GM23338 (cell line): ENCODE measurements around the gene PCDHA3. TPM values are rescaled to one million over a fixed set of nuclear protein-coding genes. Genes with fewer than 3 reads are reported as not detected.
"Not testable (repeated sequence)": the region's sequence is repeated elsewhere in the genome, so short reads cannot be mapped to it uniquely, and the experiment has no call there.

Source experiments
- ATAC-seq: fragments of 200-7000 bp; cut with Tn5 transposase; 3 replicates; pipeline ENCODE4 v1.9.1; 2020
- DNase-seq: peaks from one replicate; pipeline ENCODE4 v3.0.0-alpha.2; 2015; ENCODE audit warnings: low spot score
- H2AFZ ChIP-seq: fragments of 200-600 bp; sonication (generic); 2 replicates; pipeline ENCODE4 v1.8.0; 2016; ENCODE audit warnings: antibody characterized with exemption, mild to moderate bottlenecking, moderate library complexity
- H3F3A ChIP-seq: fragments of 200-600 bp; sonication (generic); replicated peaks from 2 replicates; pipeline ENCODE4 v1.8.0; 2017; ENCODE audit warnings: antibody characterized with exemption, mixed run types, low read depth
- H3K27ac ChIP-seq: fragments of 200-600 bp; sonication (generic); 2 replicates; pipeline ENCODE4 v1.6.1; 2016; ENCODE audit warnings: low read depth
- H3K27me3 ChIP-seq: fragments of 200-600 bp; sonication (generic); 2 replicates; pipeline ENCODE4 v1.8.0; 2016; ENCODE audit warnings: mild to moderate bottlenecking, mixed run types, moderate library complexity; ENCODE audit not compliant: insufficient read depth
- H3K36me3 ChIP-seq: fragments of 200-600 bp; sonication (generic); 2 replicates; pipeline ENCODE4 v1.8.0; 2016; ENCODE audit warnings: mild to moderate bottlenecking; ENCODE audit not compliant: insufficient read depth
- H3K4me1 ChIP-seq: fragments of 200-600 bp; sonication (generic); 2 replicates; pipeline ENCODE4 v1.8.0; 2016; ENCODE audit warnings: mild to moderate bottlenecking, moderate library complexity; ENCODE audit not compliant: insufficient read depth
- H3K4me2 ChIP-seq: fragments of 200-600 bp; sonication (generic); 2 replicates; pipeline ENCODE4 v1.7.1; 2017; ENCODE audit warnings: mixed run types
- H3K4me3 ChIP-seq: fragments of 200-600 bp; sonication (generic); 2 replicates; pipeline ENCODE4 v1.6.1; 2016; ENCODE audit warnings: mixed run types
- H3K79me2 ChIP-seq: fragments of 200-600 bp; sonication (generic); replicated peaks from 2 replicates; pipeline ENCODE4 v1.8.0; 2017; ENCODE audit warnings: mild to moderate bottlenecking; ENCODE audit not compliant: insufficient read depth
- H3K9me2 ChIP-seq: fragments of 200-600 bp; sonication (generic); 2 replicates; pipeline ENCODE4 v1.8.0; 2017; ENCODE audit not compliant: insufficient read depth
- H4K20me1 ChIP-seq: fragments of 200-600 bp; sonication (generic); replicated peaks from 2 replicates; pipeline ENCODE4 v1.8.0; 2017; ENCODE audit warnings: mild to moderate bottlenecking; ENCODE audit not compliant: insufficient read depth
- H3K27ac Mint-ChIP-seq: 2 replicates; pipeline ENCODE4 v1.8.0; 2020; ENCODE audit warnings: inconsistent platforms, mild to moderate bottlenecking, moderate library complexity, mixed read lengths
- H3K27me3 Mint-ChIP-seq: 3 replicates; pipeline ENCODE4 v1.8.0; 2022; ENCODE audit warnings: low read depth, mild to moderate bottlenecking, moderate library complexity, mixed read lengths, inconsistent platforms; ENCODE audit not compliant: insufficient read depth, poor library complexity
- H3K36me3 Mint-ChIP-seq: 3 replicates; pipeline ENCODE4 v1.8.0; 2021; ENCODE audit warnings: low read depth, mild to moderate bottlenecking, inconsistent platforms, moderate library complexity, mixed read lengths
- H3K4me1 Mint-ChIP-seq: 3 replicates; pipeline ENCODE4 v1.8.0; 2020; ENCODE audit warnings: mild to moderate bottlenecking, inconsistent platforms, mixed read lengths
- H3K4me3 Mint-ChIP-seq: 3 replicates; pipeline ENCODE4 v1.8.0; 2021; ENCODE audit warnings: moderate library complexity, mild to moderate bottlenecking, inconsistent platforms, mixed read lengths
- H3K9me3 Mint-ChIP-seq: 3 replicates; pipeline ENCODE4 v1.8.0; 2020; ENCODE audit warnings: moderate library complexity, mild to moderate bottlenecking, inconsistent platforms, mixed read lengths
- EZH2 ChIP-seq: fragments of 200-600 bp; sonication (generic); IDR thresholded peaks from one replicate; pipeline ENCODE4 v1.8.0; 2017; ENCODE audit warnings: antibody characterized with exemption, mild to moderate bottlenecking, low read depth; ENCODE audit not compliant: unreplicated experiment
- EZH2phosphoT487 ChIP-seq: fragments of 200-600 bp; sonication (generic); IDR thresholded peaks from one replicate; pipeline ENCODE4 v1.8.1; 2018; ENCODE audit warnings: antibody characterized with exemption; ENCODE audit not compliant: unreplicated experiment
- NANOG ChIP-seq: IDR thresholded peaks from 2 replicates; pipeline ENCODE4 v1.6.1; 2016; ENCODE audit warnings: antibody characterized with exemption, borderline replicate concordance
- POLR2AphosphoS5 ChIP-seq: IDR thresholded peaks from 2 replicates; pipeline ENCODE4 v1.6.1; 2016; ENCODE audit warnings: antibody characterized with exemption, low read depth
- ZNF114 ChIP-seq: fragments of 250-450 bp; sonication (Bioruptor Pico); IDR thresholded peaks from 2 replicates; pipeline ENCODE4 v1.5.0; 2020; ENCODE audit warnings: mild to moderate bottlenecking, moderate library complexity
- polyA plus RNA-seq: library from polyadenylated mRNA; unstranded; fragments of >200 nt; fragmentation: Nextera tagmentation; extraction: Ambion mirVana; gene quantifications from 2 replicates; pipeline ENCODE4 v1.2.1, GENCODE V29; 2016
- total RNA-seq: library from RNA; depleted of rRNA; stranded (reverse); fragments of >200 nt; shearing (Covaris generic); gene quantifications from 2 replicates; pipeline ENCODE4 v1.2.3, GENCODE V29; 2014
- TF ChIP-seq, protein P1 (sequence below): fragments of 250-450 bp; sonication (Bioruptor Pico); IDR thresholded peaks from 2 replicates; pipeline ENCODE4 v1.5.0; 2020; ENCODE audit warnings: mild to moderate bottlenecking, moderate library complexity
- TF ChIP-seq, protein P2 (sequence below): IDR thresholded peaks from one replicate; pipeline ENCODE4 v1.6.1; 2018; ENCODE audit warnings: antibody characterized with exemption; ENCODE audit not compliant: unreplicated experiment
- TF ChIP-seq, protein P3 (sequence below): IDR thresholded peaks from 2 replicates; pipeline ENCODE4 v1.6.1; 2016; ENCODE audit warnings: antibody characterized with exemption

The PCDHA3 gene
- total and polyA plus RNA-seq, 2 experiments from 2014 or later: 0.87 to 4.0 TPM

DNA sequence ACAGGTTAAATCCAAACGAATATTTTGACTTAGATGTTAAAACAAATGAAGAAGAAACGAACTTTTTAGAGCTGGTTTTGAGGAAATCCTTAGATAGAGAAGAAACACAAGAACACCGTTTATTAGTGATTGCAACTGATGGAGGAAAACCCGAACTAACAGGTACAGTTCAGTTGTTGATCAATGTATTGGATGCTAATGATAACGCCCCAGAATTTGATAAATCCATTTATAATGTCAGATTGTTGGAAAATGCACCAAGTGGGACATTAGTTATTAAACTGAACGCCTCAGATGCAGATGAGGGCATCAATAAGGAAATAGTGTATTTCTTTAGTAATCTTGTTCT is 21.4 kb downstream of the PCDHA3 start (continued):
- TF ChIP-seq, protein P1, sequence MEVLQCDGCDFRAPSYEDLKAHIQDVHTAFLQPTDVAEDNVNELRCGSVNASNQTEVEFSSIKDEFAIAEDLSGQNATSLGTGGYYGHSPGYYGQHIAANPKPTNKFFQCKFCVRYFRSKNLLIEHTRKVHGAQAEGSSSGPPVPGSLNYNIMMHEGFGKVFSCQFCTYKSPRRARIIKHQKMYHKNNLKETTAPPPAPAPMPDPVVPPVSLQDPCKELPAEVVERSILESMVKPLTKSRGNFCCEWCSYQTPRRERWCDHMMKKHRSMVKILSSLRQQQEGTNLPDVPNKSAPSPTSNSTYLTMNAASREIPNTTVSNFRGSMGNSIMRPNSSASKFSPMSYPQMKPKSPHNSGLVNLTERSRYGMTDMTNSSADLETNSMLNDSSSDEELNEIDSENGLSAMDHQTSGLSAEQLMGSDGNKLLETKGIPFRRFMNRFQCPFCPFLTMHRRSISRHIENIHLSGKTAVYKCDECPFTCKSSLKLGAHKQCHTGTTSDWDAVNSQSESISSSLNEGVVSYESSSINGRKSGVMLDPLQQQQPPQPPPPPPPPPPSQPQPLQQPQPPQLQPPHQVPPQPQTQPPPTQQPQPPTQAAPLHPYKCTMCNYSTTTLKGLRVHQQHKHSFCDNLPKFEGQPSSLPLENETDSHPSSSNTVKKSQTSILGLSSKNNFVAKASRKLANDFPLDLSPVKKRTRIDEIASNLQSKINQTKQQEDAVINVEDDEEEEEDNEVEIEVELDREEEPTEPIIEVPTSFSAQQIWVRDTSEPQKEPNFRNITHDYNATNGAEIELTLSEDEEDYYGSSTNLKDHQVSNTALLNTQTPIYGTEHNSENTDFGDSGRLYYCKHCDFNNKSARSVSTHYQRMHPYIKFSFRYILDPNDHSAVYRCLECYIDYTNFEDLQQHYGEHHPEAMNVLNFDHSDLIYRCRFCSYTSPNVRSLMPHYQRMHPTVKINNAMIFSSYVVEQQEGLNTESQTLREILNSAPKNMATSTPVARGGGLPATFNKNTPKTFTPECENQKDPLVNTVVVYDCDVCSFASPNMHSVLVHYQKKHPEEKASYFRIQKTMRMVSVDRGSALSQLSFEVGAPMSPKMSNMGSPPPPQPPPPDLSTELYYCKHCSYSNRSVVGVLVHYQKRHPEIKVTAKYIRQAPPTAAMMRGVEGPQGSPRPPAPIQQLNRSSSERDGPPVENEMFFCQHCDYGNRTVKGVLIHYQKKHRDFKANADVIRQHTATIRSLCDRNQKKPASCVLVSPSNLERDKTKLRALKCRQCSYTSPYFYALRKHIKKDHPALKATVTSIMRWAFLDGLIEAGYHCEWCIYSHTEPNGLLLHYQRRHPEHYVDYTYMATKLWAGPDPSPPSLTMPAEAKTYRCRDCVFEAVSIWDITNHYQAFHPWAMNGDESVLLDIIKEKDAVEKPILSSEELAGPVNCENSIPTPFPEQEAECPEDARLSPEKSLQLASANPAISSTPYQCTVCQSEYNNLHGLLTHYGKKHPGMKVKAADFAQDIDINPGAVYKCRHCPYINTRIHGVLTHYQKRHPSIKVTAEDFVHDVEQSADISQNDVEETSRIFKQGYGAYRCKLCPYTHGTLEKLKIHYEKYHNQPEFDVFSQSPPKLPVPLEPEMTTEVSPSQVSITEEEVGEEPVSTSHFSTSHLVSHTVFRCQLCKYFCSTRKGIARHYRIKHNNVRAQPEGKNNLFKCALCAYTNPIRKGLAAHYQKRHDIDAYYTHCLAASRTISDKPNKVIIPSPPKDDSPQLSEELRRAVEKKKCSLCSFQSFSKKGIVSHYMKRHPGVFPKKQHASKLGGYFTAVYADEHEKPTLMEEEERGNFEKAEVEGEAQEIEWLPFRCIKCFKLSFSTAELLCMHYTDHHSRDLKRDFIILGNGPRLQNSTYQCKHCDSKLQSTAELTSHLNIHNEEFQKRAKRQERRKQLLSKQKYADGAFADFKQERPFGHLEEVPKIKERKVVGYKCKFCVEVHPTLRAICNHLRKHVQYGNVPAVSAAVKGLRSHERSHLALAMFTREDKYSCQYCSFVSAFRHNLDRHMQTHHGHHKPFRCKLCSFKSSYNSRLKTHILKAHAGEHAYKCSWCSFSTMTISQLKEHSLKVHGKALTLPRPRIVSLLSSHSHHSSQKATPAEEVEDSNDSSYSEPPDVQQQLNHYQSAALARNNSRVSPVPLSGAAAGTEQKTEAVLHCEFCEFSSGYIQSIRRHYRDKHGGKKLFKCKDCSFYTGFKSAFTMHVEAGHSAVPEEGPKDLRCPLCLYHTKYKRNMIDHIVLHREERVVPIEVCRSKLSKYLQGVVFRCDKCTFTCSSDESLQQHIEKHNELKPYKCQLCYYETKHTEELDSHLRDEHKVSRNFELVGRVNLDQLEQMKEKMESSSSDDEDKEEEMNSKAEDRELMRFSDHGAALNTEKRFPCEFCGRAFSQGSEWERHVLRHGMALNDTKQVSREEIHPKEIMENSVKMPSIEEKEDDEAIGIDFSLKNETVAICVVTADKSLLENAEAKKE (CRISPR knock-in tag): no peak

DNA sequence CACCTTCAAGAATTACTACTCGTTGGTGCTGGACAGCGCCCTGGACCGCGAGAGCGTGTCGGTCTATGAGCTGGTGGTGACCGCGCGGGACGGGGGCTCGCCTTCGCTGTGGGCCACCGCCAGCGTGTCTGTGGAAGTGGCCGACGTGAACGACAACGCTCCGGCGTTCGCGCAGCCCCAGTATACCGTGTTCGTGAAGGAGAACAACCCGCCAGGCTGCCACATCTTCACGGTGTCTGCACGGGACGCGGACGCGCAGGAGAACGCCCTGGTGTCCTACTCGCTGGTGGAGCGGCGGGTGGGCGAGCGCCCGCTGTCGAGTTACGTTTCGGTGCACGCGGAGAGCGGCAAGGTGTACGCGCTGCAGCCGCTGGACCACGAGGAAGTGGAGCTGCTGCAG is 22.1 kb downstream of the PCDHA3 start:
- not testable (repeated sequence) for ATAC-seq, H3F3A ChIP-seq, DNase-seq, H3K9me2 ChIP-seq, H3K27ac Mint-ChIP-seq, H3K27me3 ChIP-seq, H3K27me3 Mint-ChIP-seq, H3K4me1 Mint-ChIP-seq, H3K9me3 Mint-ChIP-seq, H3K4me3 Mint-ChIP-seq, H3K4me1 ChIP-seq, H3K4me3 ChIP-seq, H3K4me2 ChIP-seq, H3K27ac ChIP-seq, H3K36me3 ChIP-seq, H4K20me1 ChIP-seq, H3K79me2 ChIP-seq, H2AFZ ChIP-seq
- H3K36me3 Mint-ChIP-seq: peaks cover 11% of the 10 kb centered on the region

DNA sequence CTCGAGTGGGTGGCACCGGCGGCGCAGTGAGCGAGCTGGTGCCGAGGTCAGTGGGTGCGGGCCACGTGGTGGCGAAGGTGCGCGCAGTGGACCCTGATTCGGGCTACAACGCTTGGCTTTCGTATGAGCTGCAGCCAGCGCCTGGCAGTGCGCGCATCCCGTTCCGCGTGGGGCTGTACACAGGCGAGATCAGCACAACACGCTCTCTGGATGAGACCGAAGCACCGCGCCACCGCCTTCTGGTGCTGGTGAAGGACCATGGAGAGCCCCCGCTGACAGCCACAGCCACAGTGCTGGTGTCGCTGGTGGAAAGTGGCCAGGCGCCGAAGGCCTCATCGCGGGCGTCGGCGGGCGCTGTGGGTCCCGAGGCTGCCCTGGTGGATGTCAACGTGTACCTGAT is 22.6 kb downstream of the PCDHA3 start:
- no peaks in the 10 kb centered on the region; the same call in 2 of the 3 replicates for H3K4me1 Mint-ChIP-seq
- ATAC-seq (no peak), DNase-seq (no peak)
- no peaks in the 10 kb centered on the region for H3K9me2 ChIP-seq
- H3K27ac ChIP-seq: no peak overlapping the region
- no peaks in the 10 kb centered on the region for H3F3A ChIP-seq
- no peak overlapping the region for H3K4me3 Mint-ChIP-seq
- H3K27me3 ChIP-seq: no peaks in the 10 kb centered on the region
- H3K4me1 ChIP-seq: no peaks in the 10 kb centered on the region
- no peak overlapping the region for H3K4me3 ChIP-seq
- no peaks in the 10 kb centered on the region for H3K36me3 ChIP-seq
- H3K4me2 ChIP-seq: no peak overlapping the region
- H3K79me2 ChIP-seq: no peaks in the 10 kb centered on the region
- no peaks in the 10 kb centered on the region for H4K20me1 ChIP-seq
- peaks cover 5% of the 10 kb centered on the region for H3K9me3 Mint-ChIP-seq
- peaks cover 14% of the 10 kb centered on the region for H3K36me3 Mint-ChIP-seq
- no peaks in the 10 kb centered on the region for H3K27me3 Mint-ChIP-seq
- H2AFZ ChIP-seq: no peak overlapping the region
- no peak overlapping the region for H3K27ac Mint-ChIP-seq
- no peak for TF ChIP-seq EZH2
- TF ChIP-seq EZH2phosphoT487: no peak
- TF ChIP-seq, protein P2, sequence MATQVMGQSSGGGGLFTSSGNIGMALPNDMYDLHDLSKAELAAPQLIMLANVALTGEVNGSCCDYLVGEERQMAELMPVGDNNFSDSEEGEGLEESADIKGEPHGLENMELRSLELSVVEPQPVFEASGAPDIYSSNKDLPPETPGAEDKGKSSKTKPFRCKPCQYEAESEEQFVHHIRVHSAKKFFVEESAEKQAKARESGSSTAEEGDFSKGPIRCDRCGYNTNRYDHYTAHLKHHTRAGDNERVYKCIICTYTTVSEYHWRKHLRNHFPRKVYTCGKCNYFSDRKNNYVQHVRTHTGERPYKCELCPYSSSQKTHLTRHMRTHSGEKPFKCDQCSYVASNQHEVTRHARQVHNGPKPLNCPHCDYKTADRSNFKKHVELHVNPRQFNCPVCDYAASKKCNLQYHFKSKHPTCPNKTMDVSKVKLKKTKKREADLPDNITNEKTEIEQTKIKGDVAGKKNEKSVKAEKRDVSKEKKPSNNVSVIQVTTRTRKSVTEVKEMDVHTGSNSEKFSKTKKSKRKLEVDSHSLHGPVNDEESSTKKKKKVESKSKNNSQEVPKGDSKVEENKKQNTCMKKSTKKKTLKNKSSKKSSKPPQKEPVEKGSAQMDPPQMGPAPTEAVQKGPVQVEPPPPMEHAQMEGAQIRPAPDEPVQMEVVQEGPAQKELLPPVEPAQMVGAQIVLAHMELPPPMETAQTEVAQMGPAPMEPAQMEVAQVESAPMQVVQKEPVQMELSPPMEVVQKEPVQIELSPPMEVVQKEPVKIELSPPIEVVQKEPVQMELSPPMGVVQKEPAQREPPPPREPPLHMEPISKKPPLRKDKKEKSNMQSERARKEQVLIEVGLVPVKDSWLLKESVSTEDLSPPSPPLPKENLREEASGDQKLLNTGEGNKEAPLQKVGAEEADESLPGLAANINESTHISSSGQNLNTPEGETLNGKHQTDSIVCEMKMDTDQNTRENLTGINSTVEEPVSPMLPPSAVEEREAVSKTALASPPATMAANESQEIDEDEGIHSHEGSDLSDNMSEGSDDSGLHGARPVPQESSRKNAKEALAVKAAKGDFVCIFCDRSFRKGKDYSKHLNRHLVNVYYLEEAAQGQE: no peak
- no peak for TF ChIP-seq POLR2AphosphoS5
- TF ChIP-seq ZNF114: no peak
- no peak for TF ChIP-seq NANOG
- TF ChIP-seq, protein P3, sequence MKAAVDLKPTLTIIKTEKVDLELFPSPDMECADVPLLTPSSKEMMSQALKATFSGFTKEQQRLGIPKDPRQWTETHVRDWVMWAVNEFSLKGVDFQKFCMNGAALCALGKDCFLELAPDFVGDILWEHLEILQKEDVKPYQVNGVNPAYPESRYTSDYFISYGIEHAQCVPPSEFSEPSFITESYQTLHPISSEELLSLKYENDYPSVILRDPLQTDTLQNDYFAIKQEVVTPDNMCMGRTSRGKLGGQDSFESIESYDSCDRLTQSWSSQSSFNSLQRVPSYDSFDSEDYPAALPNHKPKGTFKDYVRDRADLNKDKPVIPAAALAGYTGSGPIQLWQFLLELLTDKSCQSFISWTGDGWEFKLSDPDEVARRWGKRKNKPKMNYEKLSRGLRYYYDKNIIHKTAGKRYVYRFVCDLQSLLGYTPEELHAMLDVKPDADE: no peak
